GM12892 (cell line): ENCODE results near the gene MTG2.

Source experiments
- POLR2A ChIP-seq: IDR thresholded peaks from 2 replicates; pipeline ENCODE4 v1.6.1; 2011; ENCODE audit warnings: low read depth, low read length, control low read depth
- POLR2AphosphoS5 ChIP-seq: IDR thresholded peaks from 2 replicates; pipeline ENCODE4 v1.6.1; 2011; ENCODE audit warnings: low read depth, low read length, control low read depth
- TAF1 ChIP-seq: IDR thresholded peaks from 2 replicates; pipeline ENCODE4 v1.6.1; 2011; ENCODE audit warnings: low read depth, mild to moderate bottlenecking, control low read depth, low read length, borderline replicate concordance

GRCh38 chr20:62239278-62239879 lies 56.6 kb downstream of the MTG2 start:
- no peak for TF ChIP-seq POLR2A
- no peak for TF ChIP-seq TAF1
- no peak for TF ChIP-seq POLR2AphosphoS5
